SK-N-SH treated with all-trans-retinoic acid at 6 μM for 48 hours (cell line): Measurements from ENCODE around the gene APOLD1.

Experiments
- ARNTL ChIP-seq: fragments of 450-650 bp; formaldehyde crosslinking; IDR thresholded peaks from 2 replicates; pipeline ENCODE4 v1.5.0; 2020; ENCODE audit warnings: low read depth, mild to moderate bottlenecking, moderate library complexity, borderline replicate concordance
- ESRRG ChIP-seq: fragments of 250-450 bp; sonication (Bioruptor Pico); IDR thresholded peaks from 2 replicates; pipeline ENCODE4 v1.6.1; 2021; ENCODE audit warnings: mild to moderate bottlenecking
- RARB ChIP-seq: fragments of 250-450 bp; sonication (Bioruptor Pico); IDR thresholded peaks from 2 replicates; pipeline ENCODE4 v1.8.0; 2021; ENCODE audit warnings: mild to moderate bottlenecking, moderate library complexity
- ZNF565 ChIP-seq: fragments of 450-650 bp; formaldehyde crosslinking; conservative IDR thresholded peaks from 2 replicates; pipeline ENCODE4 v1.5.0; 2020; ENCODE audit warnings: low read depth, mild to moderate bottlenecking, moderate library complexity
- TF ChIP-seq, protein P1 (sequence below): fragments of 250-450 bp; sonication (Bioruptor Pico); IDR thresholded peaks from 2 replicates; pipeline ENCODE4 v1.8.0; 2020; ENCODE audit warnings: mild to moderate bottlenecking, moderate library complexity, borderline replicate concordance

DNA sequence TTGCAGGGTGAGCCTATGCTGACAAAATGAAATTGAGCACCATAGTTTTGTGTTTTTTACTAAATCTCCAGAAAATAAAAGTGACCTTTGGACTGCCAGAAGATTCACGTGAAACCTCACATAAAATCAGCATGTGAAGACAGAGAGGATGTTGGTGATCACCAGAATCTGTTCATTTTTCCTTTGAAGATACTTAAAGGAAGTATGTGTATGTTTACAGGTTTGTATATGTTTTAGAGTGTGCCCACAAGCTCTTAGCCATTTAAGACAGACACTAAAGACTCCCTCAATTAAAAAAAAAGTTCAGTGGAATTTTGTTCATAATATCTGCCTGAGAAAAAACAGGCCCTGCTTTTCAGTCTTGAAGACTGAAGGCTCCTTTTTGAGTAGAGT, 53.5 kb downstream of the APOLD1 start:
- no peak for TF ChIP-seq ESRRG
- TF ChIP-seq, protein P1, sequence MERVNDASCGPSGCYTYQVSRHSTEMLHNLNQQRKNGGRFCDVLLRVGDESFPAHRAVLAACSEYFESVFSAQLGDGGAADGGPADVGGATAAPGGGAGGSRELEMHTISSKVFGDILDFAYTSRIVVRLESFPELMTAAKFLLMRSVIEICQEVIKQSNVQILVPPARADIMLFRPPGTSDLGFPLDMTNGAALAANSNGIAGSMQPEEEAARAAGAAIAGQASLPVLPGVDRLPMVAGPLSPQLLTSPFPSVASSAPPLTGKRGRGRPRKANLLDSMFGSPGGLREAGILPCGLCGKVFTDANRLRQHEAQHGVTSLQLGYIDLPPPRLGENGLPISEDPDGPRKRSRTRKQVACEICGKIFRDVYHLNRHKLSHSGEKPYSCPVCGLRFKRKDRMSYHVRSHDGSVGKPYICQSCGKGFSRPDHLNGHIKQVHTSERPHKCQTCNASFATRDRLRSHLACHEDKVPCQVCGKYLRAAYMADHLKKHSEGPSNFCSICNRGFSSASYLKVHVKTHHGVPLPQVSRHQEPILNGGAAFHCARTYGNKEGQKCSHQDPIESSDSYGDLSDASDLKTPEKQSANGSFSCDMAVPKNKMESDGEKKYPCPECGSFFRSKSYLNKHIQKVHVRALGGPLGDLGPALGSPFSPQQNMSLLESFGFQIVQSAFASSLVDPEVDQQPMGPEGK (CRISPR knock-in tag) = no peak
- TF ChIP-seq RARB (CRISPR knock-in tag) = no peak
- no peak for TF ChIP-seq ARNTL
- TF ChIP-seq ZNF565 = no peak
